IMR-90 (cell line): Measurements from ENCODE around the gene SQSTM1.

Experiments used
- BHLHE40 ChIP-seq: fragments of 150-350 bp; IDR thresholded peaks from 2 replicates; pipeline ENCODE4 v1.6.1; 2016; ENCODE audit warnings: mild to moderate bottlenecking, low read depth, low read length
- CEBPB ChIP-seq: IDR thresholded peaks from 2 replicates; pipeline ENCODE4 v1.6.1; 2012; ENCODE audit warnings: low read depth, low read length, improper control_type of control experiment
- CHD1 ChIP-seq: IDR thresholded peaks from 2 replicates; pipeline ENCODE4 v1.6.1; 2012; ENCODE audit warnings: low read depth, low read length, improper control_type of control experiment
- CTCF ChIP-seq: conservative IDR thresholded peaks from 2 replicates; pipeline ENCODE4 v1.5.1; 2012; ENCODE audit warnings: mild to moderate bottlenecking, low read depth, low read length, improper control_type of control experiment
- FOS ChIP-seq: fragments of 150-350 bp; IDR thresholded peaks from 2 replicates; pipeline ENCODE4 v1.6.1; 2016; ENCODE audit warnings: low read depth, low read length
- MAFK ChIP-seq: IDR thresholded peaks from 2 replicates; pipeline ENCODE4 v1.6.1; 2012; ENCODE audit warnings: low read depth, low read length, improper control_type of control experiment
- MAZ ChIP-seq: IDR thresholded peaks from 2 replicates; pipeline ENCODE4 v1.6.1; 2012; ENCODE audit warnings: low read depth, mild to moderate bottlenecking, low read length, improper control_type of control experiment, moderate library complexity, borderline replicate concordance
- MXI1 ChIP-seq: IDR thresholded peaks from 2 replicates; pipeline ENCODE4 v1.6.1; 2012; ENCODE audit warnings: low read depth, mild to moderate bottlenecking, low read length, moderate library complexity, borderline replicate concordance
- POLR2A ChIP-seq: IDR thresholded peaks from 2 replicates; pipeline ENCODE4 v1.6.1; 2012; ENCODE audit warnings: mild to moderate bottlenecking, low read depth, low read length
- RAD21 ChIP-seq: IDR thresholded peaks from 2 replicates; pipeline ENCODE4 v1.6.1; 2012; ENCODE audit warnings: low read length, improper control_type of control experiment
- RCOR1 ChIP-seq: IDR thresholded peaks from 2 replicates; pipeline ENCODE4 v1.6.1; 2012; ENCODE audit warnings: mild to moderate bottlenecking, low read length, improper control_type of control experiment; ENCODE audit not compliant: insufficient replicate concordance
- RFX5 ChIP-seq: IDR thresholded peaks from 2 replicates; pipeline ENCODE4 v1.8.0; 2012; ENCODE audit warnings: low read depth, mild to moderate bottlenecking, low read length, moderate library complexity
- SMC3 ChIP-seq: fragments of 150-350 bp; IDR thresholded peaks from 2 replicates; pipeline ENCODE4 v1.6.1; 2016; ENCODE audit warnings: low read depth, mild to moderate bottlenecking, antibody characterized with exemption, low read length, moderate library complexity
- USF2 ChIP-seq: fragments of 150-350 bp; IDR thresholded peaks from 2 replicates; pipeline ENCODE4 v1.6.1; 2017; ENCODE audit warnings: mild to moderate bottlenecking, antibody characterized with exemption, low read length, low read depth

- TF ChIP-seq CTCF (no peak), CHD1 (no peak), USF2 (no peak), POLR2A (no peak), FOS (no peak), RAD21 (no peak), RFX5 (no peak), CEBPB (no peak), BHLHE40 (no peak), SMC3 (no peak), RCOR1 (no peak), MXI1 (no peak), MAZ (no peak), MAFK (no peak)
These were observed 8.4 kb upstream of the SQSTM1 start for GRCh38 chr5:179812135-179812825.
